ENCODE results near the gene SEMA5A. TPM values are rescaled to one million over a fixed set of nuclear protein-coding genes. Genes with fewer than 3 reads are reported as not detected.

Gene SEMA5A
- total RNA-seq, 1 donor from 2014 or later, result 13.8 TPM

- no peak for FAIRE-seq
Measured at GRCh38 chr5:9554122-9554521, 8.2 kb upstream of the SEMA5A start.

GRCh38 chr5:9553561-9553960 lies 7.7 kb upstream of the SEMA5A start:
- Histone ChIP-seq H3K27me3 (ENCODE audit: insufficient read depth, low read length) (no peaks in the 10 kb centered on the region), H3K9me3 (ENCODE audit: insufficient read depth, low read depth, low read length) (no peaks in the 10 kb centered on the region), H3K27ac (ENCODE audit: low read depth, low read length) (no peak overlapping the region), H3K4me3 (ENCODE audit: insufficient read depth, low read depth, low read length) (no peak overlapping the region), H3K4me1 (ENCODE audit: insufficient read depth, low read length) (peaks cover 18% of the 10 kb centered on the region), H4K20me1 (ENCODE audit: insufficient read depth, low read length) (peaks cover 3% of the 10 kb centered on the region), H3K9ac (ENCODE audit: low read length) (no peak overlapping the region), H3K4me2 (ENCODE audit: low read length) (no peak overlapping the region), H2AFZ (ENCODE audit: low read depth, low read length) (no peak overlapping the region), H3K79me2 (ENCODE audit: insufficient read depth, low read length) (peaks cover 8% of the 10 kb centered on the region), H3K36me3 (ENCODE audit: insufficient read depth, low read length) (peaks cover 32% of the 10 kb centered on the region)
- no peaks in the 10 kb centered on the region for H3K9me3 Mint-ChIP-seq (ENCODE audit: unreplicated experiment)
- no peak overlapping the region for H3K4me3 Mint-ChIP-seq (ENCODE audit: unreplicated experiment)
- no peak for TF ChIP-seq EZH2 (IDR thresholded peaks at IDR 0.05; ENCODE audit: insufficient read depth, low read length)
- TF ChIP-seq CTCF (IDR thresholded peaks at IDR 0.05; ENCODE audit: insufficient read depth, low read depth, low read length), result no peak
- peaks cover 33% of the 10 kb centered on the region for H3K36me3 Mint-ChIP-seq (ENCODE audit: low read depth, unreplicated experiment)
- no peak overlapping the region for H3K27ac Mint-ChIP-seq (ENCODE audit: unreplicated experiment)
- no peak for DNase-seq (ENCODE audit: low read depth)
- no peak for FAIRE-seq
- H3K4me1 Mint-ChIP-seq (ENCODE audit: low read depth, unreplicated experiment), result peaks cover 34% of the 10 kb centered on the region
- no peaks in the 10 kb centered on the region for H3K27me3 Mint-ChIP-seq (ENCODE audit: low read depth, unreplicated experiment)

More at GRCh38 chr5:9554122-9554521, 8.2 kb upstream of the SEMA5A start:
- no peak overlapping the region for H2AFZ ChIP-seq (ENCODE audit: low read depth, low read length)
- DNase-seq (ENCODE audit: low read depth), result no peak
- H3K79me2 ChIP-seq (ENCODE audit: insufficient read depth, low read length), result peaks cover 2% of the 10 kb centered on the region
- H3K9me3 ChIP-seq (ENCODE audit: insufficient read depth, low read depth, low read length), result no peaks in the 10 kb centered on the region
- no peaks in the 10 kb centered on the region for H3K27me3 Mint-ChIP-seq (ENCODE audit: low read depth, unreplicated experiment)
- no peaks in the 10 kb centered on the region for H4K20me1 ChIP-seq (ENCODE audit: insufficient read depth, low read length)
- no peaks in the 10 kb centered on the region for H3K9me3 Mint-ChIP-seq (ENCODE audit: unreplicated experiment)
- H3K27ac Mint-ChIP-seq (ENCODE audit: unreplicated experiment), result no peak overlapping the region
- H3K4me1 ChIP-seq (ENCODE audit: insufficient read depth, low read length), result peaks cover 18% of the 10 kb centered on the region
- no peak overlapping the region for H3K4me3 Mint-ChIP-seq (ENCODE audit: unreplicated experiment)
- no peaks in the 10 kb centered on the region for H3K27me3 ChIP-seq (ENCODE audit: insufficient read depth, low read length)
- no peak overlapping the region for H3K4me3 ChIP-seq (ENCODE audit: insufficient read depth, low read depth, low read length)
- peaks cover 29% of the 10 kb centered on the region for H3K36me3 Mint-ChIP-seq (ENCODE audit: low read depth, unreplicated experiment)
- peaks cover 29% of the 10 kb centered on the region for H3K4me1 Mint-ChIP-seq (ENCODE audit: low read depth, unreplicated experiment)
- H3K27ac ChIP-seq (ENCODE audit: low read depth, low read length), result no peak overlapping the region
- no peak overlapping the region for H3K9ac ChIP-seq (ENCODE audit: low read length)
- no peak overlapping the region for H3K4me2 ChIP-seq (ENCODE audit: low read length)
- peaks cover 26% of the 10 kb centered on the region for H3K36me3 ChIP-seq (ENCODE audit: insufficient read depth, low read length)
- TF ChIP-seq CTCF (IDR thresholded peaks at IDR 0.05; ENCODE audit: insufficient read depth, low read depth, low read length) (no peak), EZH2 (IDR thresholded peaks at IDR 0.05; ENCODE audit: insufficient read depth, low read length) (no peak)

- TF ChIP-seq EZH2 (IDR thresholded peaks at IDR 0.05; ENCODE audit: insufficient read depth, low read length) (no peak), CTCF (IDR thresholded peaks at IDR 0.05; ENCODE audit: insufficient read depth, low read depth, low read length) (no peak)
- Histone ChIP-seq H4K20me1 (ENCODE audit: insufficient read depth, low read length) (peaks cover 3% of the 10 kb centered on the region), H3K27me3 (ENCODE audit: insufficient read depth, low read length) (no peaks in the 10 kb centered on the region), H3K4me2 (ENCODE audit: low read length) (no peak overlapping the region), H3K4me3 (ENCODE audit: insufficient read depth, low read depth, low read length) (no peak overlapping the region), H3K9me3 (ENCODE audit: insufficient read depth, low read depth, low read length) (no peaks in the 10 kb centered on the region), H2AFZ (ENCODE audit: low read depth, low read length) (no peak overlapping the region), H3K9ac (ENCODE audit: low read length) (no peak overlapping the region), H3K36me3 (ENCODE audit: insufficient read depth, low read length) (peaks cover 33% of the 10 kb centered on the region), H3K79me2 (ENCODE audit: insufficient read depth, low read length) (peaks cover 25% of the 10 kb centered on the region), H3K4me1 (ENCODE audit: insufficient read depth, low read length) (peaks cover under 1% of the 10 kb centered on the region), H3K27ac (ENCODE audit: low read depth, low read length) (no peak overlapping the region)
- Mint-ChIP-seq H3K4me3 (ENCODE audit: unreplicated experiment) (no peak overlapping the region), H3K4me1 (ENCODE audit: low read depth, unreplicated experiment) (peaks cover 18% of the 10 kb centered on the region), H3K27ac (ENCODE audit: unreplicated experiment) (no peak overlapping the region), H3K36me3 (ENCODE audit: low read depth, unreplicated experiment) (peaks cover 33% of the 10 kb centered on the region), H3K27me3 (ENCODE audit: low read depth, unreplicated experiment) (no peaks in the 10 kb centered on the region), H3K9me3 (ENCODE audit: unreplicated experiment) (no peaks in the 10 kb centered on the region)
- FAIRE-seq (no peak), DNase-seq (ENCODE audit: low read depth) (no peak)
Measured at GRCh38 chr5:9551567-9552537, 6.0 kb upstream of the SEMA5A start.

All from astrocyte (in vitro differentiated cells and primary cell).